Tibial nerve (tissue), 3 donors: ENCODE results near the gene HAUS8.

Experiments used
- CTCF ChIP-seq, 5 experiments: fragments of 200-600 bp in 3 of 5; fragments of 450-650 bp in 2 of 5; sonication (generic) in 3 of 5; IDR thresholded peaks; one replicate each; pipeline ENCODE4 v1.5.1; 2016 to 2019; ENCODE audit warnings: antibody characterized with exemption in 5 of 5, mild to moderate bottlenecking in 3 of 5, moderate library complexity in 2 of 5
- POLR2A ChIP-seq, 2 donors: fragments of 450-650 bp; IDR thresholded peaks; one replicate each; pipeline ENCODE4 v1.6.1; 2017; ENCODE audit warnings: antibody characterized with exemption in 2 of 2, mild to moderate bottlenecking in 2 of 2, moderate library complexity in 2 of 2

- TF ChIP-seq CTCF (IDR thresholded peaks at IDR 0.05) (no peak), POLR2A (IDR thresholded peaks at IDR 0.05) (no peak)
Observed at GRCh38 chr19:17023805-17024204, 51.4 kb downstream of the HAUS8 start.
